Measurements from ENCODE around the gene TMEM88. TPM values are rescaled to one million over a fixed set of nuclear protein-coding genes. Genes with fewer than 3 reads are reported as not detected.

TMEM88 gene
- total and polyA plus RNA-seq, 2 donors (not counting 1 experiment from before 2014, with no cell fraction given), result 5.1 to 9.5 TPM

DNA sequence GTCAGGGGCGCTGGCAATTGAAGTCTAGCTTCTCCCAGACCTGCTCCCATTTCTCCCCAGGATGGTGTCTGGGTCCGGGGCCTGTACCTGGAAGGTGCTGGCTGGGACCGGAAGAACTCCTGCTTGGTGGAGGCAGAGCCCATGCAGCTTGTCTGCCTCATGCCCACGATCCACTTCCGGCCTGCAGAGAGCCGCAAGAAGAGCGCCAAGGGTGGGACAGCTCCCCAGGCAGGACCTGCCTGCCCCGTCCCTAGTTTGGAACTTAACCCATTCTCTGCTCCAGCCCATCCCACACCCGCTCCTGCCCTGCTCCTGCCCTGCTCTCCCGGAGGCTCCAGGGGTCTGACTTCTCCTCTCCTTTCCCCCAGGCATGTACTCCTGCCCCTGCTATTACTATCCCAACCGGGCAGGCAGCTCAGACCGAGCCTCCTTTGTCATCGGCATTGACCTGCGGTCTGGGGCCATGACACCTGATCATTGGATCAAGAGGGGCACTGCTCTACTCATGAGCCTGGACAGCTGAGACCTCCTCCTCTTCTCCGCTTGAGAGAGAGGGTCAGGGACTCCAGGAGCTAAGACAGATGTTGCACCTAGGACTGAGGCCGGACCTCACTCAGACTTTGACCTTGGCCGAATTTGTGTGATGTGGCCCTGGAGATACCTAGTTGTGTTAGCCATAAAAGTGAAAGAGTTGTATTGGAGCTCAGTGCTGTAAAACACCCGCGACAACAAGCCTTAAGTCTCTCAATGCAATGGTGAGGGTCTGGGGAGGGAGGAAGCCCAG, 21.7 kb upstream of the TMEM88 start:
- Histone ChIP-seq H2AFZ (ENCODE audit: insufficient read depth, low read depth, low read length, poor library complexity, severe bottlenecking) (peak overlapping the region; percentile 65), H3K4me3 (ENCODE audit: control extremely low read depth in 1 of 5, extremely low read depth in 1 of 5, insufficient read depth in 1 of 5, low read depth in 2 of 5, low read length in 4 of 5) (peak overlapping the region in 4 of 5 experiments; percentile 77 to 99 (median 96)), H3K36me3 (replicated peaks in 1 of 2; ENCODE audit: control extremely low read depth in 1 of 2, control insufficient read depth in 1 of 2, extremely low read depth in 1 of 2, insufficient read depth in 2 of 2, low read length in 1 of 2) (no peaks in the 10 kb centered on the region), H3K9me3 (ENCODE audit: control extremely low read depth in 1 of 3, control insufficient read depth in 2 of 3, insufficient read depth in 1 of 3, low read length in 2 of 3) (peaks cover 0 to 4% (median 0%) of the 10 kb centered on the region in 3 donors), H3K79me2 (ENCODE audit: control insufficient read depth, insufficient read depth, low read length) (peaks cover 30% of the 10 kb centered on the region), H3K4me2 (replicated peaks; ENCODE audit: low read depth, low read length, poor library complexity, severe bottlenecking) (peak overlapping the region; percentile 99), H4K20me1 (ENCODE audit: control insufficient read depth, insufficient read depth, low read length, poor library complexity, severe bottlenecking) (peaks cover 12% of the 10 kb centered on the region), H3K9ac (ENCODE audit: low read length) (peak overlapping the region; percentile 83), H3K4me1 (ENCODE audit: control insufficient read depth in 2 of 2, insufficient read depth in 2 of 2, low read length in 2 of 2) (peaks cover 28 to 39% of the 10 kb centered on the region in 2 donors), H3K27ac (ENCODE audit: low read length in 2 of 2) (peak overlapping the region in 1 of 2 donors; percentile 100), H3K27me3 (replicated peaks in 1 of 4; ENCODE audit: control extremely low read depth in 1 of 4, control insufficient read depth in 3 of 4, insufficient read depth in 4 of 4, low read length in 3 of 4) (peaks cover 0 to 13% (median 2%) of the 10 kb centered on the region in 4 experiments)
- CTCF ChIA-PET, result interaction anchor here (0.6 to 4.5 kb wide), 15 partner anchors 8 to 286 kb away, joined by 3 to 53 read pairs (median 4); partner anchors contain the start of genes NAA38 and TRAPPC1
- no peak for ATAC-seq (ENCODE audit: low read depth)
- WGBS (ENCODE audit: insufficient coverage), result 64% methylated on average over 17 of the region's 19 CpGs
- peak overlapping the region; percentile 89 for H3K27ac Mint-ChIP-seq
- POLR2A ChIA-PET, result interaction anchor here (0.5 to 3.2 kb wide), 11 partner anchors 9 to 814 kb away, joined by 3 to 21 read pairs (median 5); partner anchors contain the start of genes CYB5D1, NAA38 and TP53
- peaks cover 28% of the 10 kb centered on the region for H3K4me1 Mint-ChIP-seq
- peaks cover 22% of the 10 kb centered on the region for H3K27me3 Mint-ChIP-seq
- DNase-seq, result no peak
- peak overlapping the region; percentile 99 for H3K4me3 Mint-ChIP-seq
- intact Hi-C loops (cut with micrococcal nuclease), result loop anchor here (10.0 kb wide), 2 partner anchors 818 to 1178 kb away; partner anchors contain the start of genes C17orf100, MED31 and RNASEK
- no peak for TF ChIP-seq EZH2 (IDR thresholded peaks at IDR 0.05; ENCODE audit: borderline replicate concordance, insufficient read depth, low read depth, low read length, poor library complexity, severe bottlenecking)
- TF ChIP-seq, protein P1, sequence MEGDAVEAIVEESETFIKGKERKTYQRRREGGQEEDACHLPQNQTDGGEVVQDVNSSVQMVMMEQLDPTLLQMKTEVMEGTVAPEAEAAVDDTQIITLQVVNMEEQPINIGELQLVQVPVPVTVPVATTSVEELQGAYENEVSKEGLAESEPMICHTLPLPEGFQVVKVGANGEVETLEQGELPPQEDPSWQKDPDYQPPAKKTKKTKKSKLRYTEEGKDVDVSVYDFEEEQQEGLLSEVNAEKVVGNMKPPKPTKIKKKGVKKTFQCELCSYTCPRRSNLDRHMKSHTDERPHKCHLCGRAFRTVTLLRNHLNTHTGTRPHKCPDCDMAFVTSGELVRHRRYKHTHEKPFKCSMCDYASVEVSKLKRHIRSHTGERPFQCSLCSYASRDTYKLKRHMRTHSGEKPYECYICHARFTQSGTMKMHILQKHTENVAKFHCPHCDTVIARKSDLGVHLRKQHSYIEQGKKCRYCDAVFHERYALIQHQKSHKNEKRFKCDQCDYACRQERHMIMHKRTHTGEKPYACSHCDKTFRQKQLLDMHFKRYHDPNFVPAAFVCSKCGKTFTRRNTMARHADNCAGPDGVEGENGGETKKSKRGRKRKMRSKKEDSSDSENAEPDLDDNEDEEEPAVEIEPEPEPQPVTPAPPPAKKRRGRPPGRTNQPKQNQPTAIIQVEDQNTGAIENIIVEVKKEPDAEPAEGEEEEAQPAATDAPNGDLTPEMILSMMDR (IDR thresholded peaks at IDR 0.05), result no peak
- no peaks in the 10 kb centered on the region for H3K9me3 Mint-ChIP-seq (ENCODE audit: insufficient read depth)
